Measurements from ENCODE around the gene NISCH.

- TF ChIP-seq CTCF (IDR thresholded peaks at IDR 0.05; ENCODE audit: poor library complexity) = no peak
- no peak for TF ChIP-seq EZH2phosphoT487 (IDR thresholded peaks at IDR 0.05; ENCODE audit: low read depth, severe bottlenecking, unreplicated experiment)
- TF ChIP-seq EZH2 (IDR thresholded peaks at IDR 0.05; ENCODE audit: borderline replicate concordance) = no peak
These were observed 56.7 kb downstream of the NISCH start for GRCh38 chr3:52512105-52512504.
